B cell (primary cell): Measurements from ENCODE around the gene SELENON. TPM values are rescaled to one million over a fixed set of nuclear protein-coding genes. Genes with fewer than 3 reads are reported as not detected.

ENCODE experiments used
- ATAC-seq: fragments of 200-7000 bp; cut with Tn5 transposase; one replicate; pipeline ENCODE4 v1.10.0; 2021; ENCODE audit warnings: low read depth, mild to moderate bottlenecking, moderate number of reproducible peaks, moderate library complexity
- CTCF ChIA-PET: fragments of 350-600 bp; sonication (Branson Sonifier 250); formaldehyde crosslinking; loops from one replicate; lab custom pipeline; 2021; ENCODE audit warnings: antibody characterized with exemption, inconsistent platforms; lab: Charles Lee
- POLR2A ChIA-PET: fragments of 350-600 bp; sonication (Branson Sonifier 250); formaldehyde crosslinking; loops from one replicate; lab custom pipeline; 2021; ENCODE audit warnings: antibody characterized with exemption; lab: Charles Lee
- DNase-seq: peaks from one replicate; pipeline ENCODE4 v3.0.0; 2013
- H2AFZ ChIP-seq: 2 replicates; pipeline ENCODE4 v1.6.1; 2012; ENCODE audit warnings: mild to moderate bottlenecking, low read depth, low read length; ENCODE audit not compliant: insufficient read depth, poor library complexity, severe bottlenecking
- H3K27ac ChIP-seq, 2 donors: 1 replicate in 1 of 2; 2 replicates in 1 of 2; pipeline ENCODE4 v1.5.1; 2012 to 2013; ENCODE audit warnings: low read length in 2 of 2, mild to moderate bottlenecking in 2 of 2, moderate library complexity in 1 of 2
- H3K27me3 ChIP-seq, 4 experiments: fragments of 200-600 bp in 1 of 4; sonication (generic) in 1 of 4; replicated peaks in 1 of 4; 1 replicate in 2 of 4; 2 replicates in 2 of 4; pipeline versions ENCODE4 v1.6.1 to v1.7.0; 2013 to 2016; ENCODE audit warnings: low read length in 3 of 4, mild to moderate bottlenecking in 2 of 4, mixed read lengths in 1 of 4, moderate library complexity in 1 of 4; ENCODE audit not compliant: insufficient read depth in 4 of 4, control insufficient read depth in 3 of 4; ENCODE audit errors: control extremely low read depth in 1 of 4
- H3K36me3 ChIP-seq, 2 experiments: replicated peaks in 1 of 2; 1 replicate in 1 of 2; 2 replicates in 1 of 2; pipeline versions ENCODE4 v1.6.1 to v1.7.1; 2013; ENCODE audit warnings: low read length in 1 of 2; ENCODE audit not compliant: insufficient read depth in 2 of 2, control insufficient read depth in 1 of 2; ENCODE audit errors: control extremely low read depth in 1 of 2, extremely low read depth in 1 of 2
- H3K4me1 ChIP-seq, 2 donors: fragments of 200-600 bp in 1 of 2; sonication (generic) in 1 of 2; 1 replicate in 1 of 2; 2 replicates in 1 of 2; pipeline versions ENCODE4 v1.5.1 to v1.6.1; 2013 to 2017; ENCODE audit warnings: low read length in 2 of 2; ENCODE audit not compliant: control insufficient read depth in 2 of 2, insufficient read depth in 2 of 2
- H3K4me2 ChIP-seq: replicated peaks from 2 replicates; pipeline ENCODE3; 2012; ENCODE audit warnings: mild to moderate bottlenecking, low read depth, low read length; ENCODE audit not compliant: poor library complexity, severe bottlenecking
- H3K4me3 ChIP-seq, 5 experiments: fragments of 200-600 bp in 1 of 5; sonication (generic) in 1 of 5; 1 replicate in 3 of 5; 2 replicates in 2 of 5; pipeline versions ENCODE4 v1.5.1 to v1.7.0; 2011 to 2016; ENCODE audit warnings: low read length in 4 of 5, mild to moderate bottlenecking in 4 of 5, low read depth in 2 of 5, control low read depth in 1 of 5, moderate library complexity in 1 of 5; ENCODE audit not compliant: insufficient read depth in 1 of 5; ENCODE audit errors: control extremely low read depth in 1 of 5, extremely low read depth in 1 of 5
- H3K79me2 ChIP-seq: fragments of 200-600 bp; sonication (generic); one replicate; pipeline ENCODE4 v1.6.0; 2016; ENCODE audit warnings: low read length; ENCODE audit not compliant: control insufficient read depth, insufficient read depth
- H3K9ac ChIP-seq: fragments of 200-600 bp; sonication (generic); 2 replicates; pipeline ENCODE4 v1.6.1; 2017; ENCODE audit warnings: mild to moderate bottlenecking, low read length, moderate library complexity
- H3K9me3 ChIP-seq, 3 donors: one replicate each; pipeline versions ENCODE4 v1.6.1 to v1.7.1; 2013; ENCODE audit warnings: low read length in 2 of 3; ENCODE audit not compliant: control insufficient read depth in 2 of 3, insufficient read depth in 1 of 3; ENCODE audit errors: control extremely low read depth in 1 of 3
- H4K20me1 ChIP-seq: 2 replicates; pipeline ENCODE4 v1.6.0; 2012; ENCODE audit warnings: mild to moderate bottlenecking, low read length; ENCODE audit not compliant: insufficient read depth, control insufficient read depth, poor library complexity, severe bottlenecking
- H3K27ac Mint-ChIP-seq: one replicate; pipeline ENCODE4 v1.8.0; 2021; ENCODE audit warnings: mixed read lengths
- H3K27me3 Mint-ChIP-seq: one replicate; pipeline ENCODE4 v1.8.0; 2021; ENCODE audit warnings: mixed read lengths
- H3K4me1 Mint-ChIP-seq: one replicate; pipeline ENCODE4 v1.8.0; 2021; ENCODE audit warnings: mixed read lengths
- H3K4me3 Mint-ChIP-seq: one replicate; pipeline ENCODE4 v1.8.0; 2021; ENCODE audit warnings: mixed read lengths
- H3K9me3 Mint-ChIP-seq: one replicate; pipeline ENCODE4 v1.8.0; 2022; ENCODE audit warnings: mixed read lengths; ENCODE audit not compliant: insufficient read depth
- CTCF ChIP-seq: fragments of 200-600 bp; IDR thresholded peaks from one replicate; pipeline ENCODE4 v1.8.0; 2022; ENCODE audit warnings: antibody characterized with exemption, mild to moderate bottlenecking
- EZH2 ChIP-seq: IDR thresholded peaks from 2 replicates; pipeline ENCODE4 v1.6.1; 2012; ENCODE audit warnings: borderline replicate concordance, low read depth, mild to moderate bottlenecking, moderate library complexity, low read length; ENCODE audit not compliant: insufficient read depth, poor library complexity, severe bottlenecking
- WGBS: methylation state at CpG from one replicate; pipeline ENCODE4 v1.1.5; 2013; ENCODE audit warnings: missing lambda C conversion rate; ENCODE audit not compliant: insufficient coverage; 5-methylcytosine and 5-hydroxymethylcytosine counted together
- intact Hi-C: fragments of 100-400 bp; cut with micrococcal nuclease; formaldehyde crosslinking; loops from one replicate; pipeline ENCODE4 v1.10.0; 2022
- polyA plus RNA-seq: library from polyadenylated mRNA; depleted of rRNA; stranded (reverse); fragments of >200 nt; gene quantifications from 2 replicates; pipeline ENCODE4 v1.2.3, GENCODE V29; 2012
- total RNA-seq, 2 donors: library from RNA; stranded (reverse); fragments of 120-200 nt in 1 of 2; gene quantifications; 1 replicate in 1 of 2; 2 replicates in 1 of 2; pipeline versions ENCODE4 v1.2.3 to v1.2.4, GENCODE V29; 2013 to 2022

Gene SELENON
- total and polyA plus RNA-seq, 2 donors (not counting 1 experiment from before 2014, with no cell fraction given) = 10.9 to 16.5 TPM

- no peak overlapping the region for H2AFZ ChIP-seq
Observed at GRCh38 chr1:25786887-25787759, 12.9 kb upstream of the SELENON start.

More at GRCh38 chr1:25786887-25787759, 12.9 kb upstream of the SELENON start:
- no peaks in the 10 kb centered on the region for H3K36me3 ChIP-seq
- no peak overlapping the region for H3K27ac ChIP-seq
- intact Hi-C loops = no loop called here
- peaks cover 0 to 4% (median 0%) of the 10 kb centered on the region in 4 experiments for H3K27me3 ChIP-seq
- H3K79me2 ChIP-seq = no peaks in the 10 kb centered on the region
- POLR2A ChIA-PET = no interaction called here
- no peaks in the 10 kb centered on the region for H3K4me1 ChIP-seq
- H3K9me3 ChIP-seq = no peaks in the 10 kb centered on the region
- no peak for DNase-seq
- no peak overlapping the region for H3K4me3 Mint-ChIP-seq
- H3K4me1 Mint-ChIP-seq = no peaks in the 10 kb centered on the region
- no peak overlapping the region for H3K27ac Mint-ChIP-seq
- no peak overlapping the region for H3K4me3 ChIP-seq
- no peaks in the 10 kb centered on the region for H4K20me1 ChIP-seq
- 88% methylated on average over 5 of the region's 11 CpGs for WGBS
- TF ChIP-seq EZH2 (no peak), CTCF (no peak)
- H3K9me3 Mint-ChIP-seq = no peaks in the 10 kb centered on the region
- ATAC-seq = no peak
- peaks cover 16% of the 10 kb centered on the region for H3K27me3 Mint-ChIP-seq
- CTCF ChIA-PET = interaction anchor here (0.9 to 2.1 kb wide), 2 partner anchors 23 to 73 kb away, joined by 4 to 9 read pairs; no protein-coding TSS in a partner anchor
- no peak overlapping the region for H3K9ac ChIP-seq
- H3K4me2 ChIP-seq = no peak overlapping the region
